Spleen (tissue), 11 donors: ENCODE data around the gene UBQLN4. TPM values are rescaled to one million over a fixed set of nuclear protein-coding genes. Genes with fewer than 3 reads are reported as not detected.

Experiments
- DNase-seq: peaks from one replicate; pipeline ENCODE4 v3.0.0-alpha.2; 2020
- H3K27ac ChIP-seq, 8 donors: fragments of 200-600 bp; sonication (generic) in 7 of 8; 1 replicate in 4 of 8; 2 replicates in 4 of 8; pipeline versions ENCODE4 v1.5.0 to v1.8.0; 2016 to 2021; ENCODE audit warnings: inconsistent platforms in 4 of 8, mild to moderate bottlenecking in 4 of 8, moderate library complexity in 1 of 8
- H3K27me3 ChIP-seq, 7 donors: fragments of 200-600 bp; sonication (generic) in 6 of 7; replicated peaks in 1 of 7; 1 replicate in 4 of 7; 2 replicates in 3 of 7; pipeline versions ENCODE4 v1.5.0 to v1.8.0; 2016 to 2021; ENCODE audit warnings: inconsistent platforms in 3 of 7, mild to moderate bottlenecking in 1 of 7
- H3K36me3 ChIP-seq, 6 donors: fragments of 200-600 bp; sonication (generic) in 5 of 6; 1 replicate in 4 of 6; 2 replicates in 2 of 6; pipeline versions ENCODE4 v1.5.0 to v1.8.0; 2016 to 2021; ENCODE audit warnings: inconsistent platforms in 2 of 6
- H3K4me1 ChIP-seq, 6 donors: fragments of 200-600 bp; sonication (generic) in 5 of 6; 1 replicate in 3 of 6; 2 replicates in 3 of 6; pipeline versions ENCODE4 v1.5.0 to v1.8.0; 2016 to 2021; ENCODE audit warnings: inconsistent platforms in 3 of 6
- H3K4me3 ChIP-seq, 8 donors: fragments of 200-600 bp; sonication (generic) in 7 of 8; 1 replicate in 4 of 8; 2 replicates in 4 of 8; pipeline versions ENCODE4 v1.5.0 to v1.8.0; 2016 to 2021; ENCODE audit warnings: inconsistent platforms in 4 of 8, mild to moderate bottlenecking in 4 of 8, moderate library complexity in 2 of 8
- H3K9me3 ChIP-seq, 8 donors: fragments of 200-600 bp; sonication (generic) in 7 of 8; 1 replicate in 4 of 8; 2 replicates in 4 of 8; pipeline versions ENCODE4 v1.5.0 to v1.8.0; 2016 to 2021; ENCODE audit warnings: inconsistent platforms in 4 of 8
- CTCF ChIP-seq, 11 experiments: fragments of 200-600 bp in 7 of 11; fragments of 450-650 bp in 4 of 11; sonication (generic) in 4 of 11; IDR thresholded peaks in 8 of 11; conservative IDR thresholded peaks in 3 of 11; 1 replicate in 7 of 11; 2 replicates in 4 of 11; pipeline versions ENCODE4 v1.4.0 to v1.8.0; 2016 to 2021; ENCODE audit warnings: antibody characterized with exemption in 11 of 11, inconsistent platforms in 4 of 11, mild to moderate bottlenecking in 1 of 11
- POLR2A ChIP-seq, 3 donors: fragments of 450-650 bp; IDR thresholded peaks; one replicate each; pipeline ENCODE4 v1.5.1; 2017; ENCODE audit warnings: antibody characterized with exemption in 3 of 3, mild to moderate bottlenecking in 1 of 3
- POLR2AphosphoS5 ChIP-seq, 3 donors: sonication (generic); formaldehyde crosslinking; IDR thresholded peaks; one replicate each; pipeline ENCODE4 v1.5.1; 2017; ENCODE audit warnings: antibody characterized with exemption in 3 of 3
- WGBS, 5 donors: extraction: QIAGEN DNeasy Blood & Tissue Kit in 3 of 5; methylation state at CpG; one replicate each; pipeline versions ENCODE4 v1.1.5 to v1.1.7; 2013 to 2018; 5-methylcytosine and 5-hydroxymethylcytosine counted together
- intact Hi-C: fragments of 100-400 bp; cut with DNase I; formaldehyde crosslinking; loops from one replicate; pipeline ENCODE4 v1.15.0; 2023; ENCODE audit warnings: low total_unique reads
- polyA plus RNA-seq, 3 donors: library from polyadenylated mRNA; stranded (reverse); fragments of 200-250 nt; gene quantifications; one replicate each; pipeline ENCODE4 v1.2.1, GENCODE V29; 2013
- total RNA-seq, 7 donors: library from RNA; depleted of rRNA in 3 of 7; stranded (reverse); fragments of >200 nt in 3 of 7; fragmentation: NEBNext Ultra II Directional in 4 of 7; extraction: Animal tissue kit (Norgen Biotek cat#: 25700) in 4 of 7; gene quantifications; one replicate each; pipeline versions ENCODE4 v1.1.0 to v1.2.1, GENCODE V29; 2016 to 2021
- donor health status: healthy with polysubstance abuse.
- donor health status: DM: no; HTN: no; CAD: no; lungs with moderate emphysema.
- donor health status: DM: no; HTN: no; CAD: no.
- donor health status: Bipolar disorder and iron deficiency.
- donor health status: healthy.
- donor health status: DM: no; HTN: no; CAD: no.
- donor health status: DM: yes; HTN: yes; CAD: no.

The UBQLN4 gene
- total and polyA plus RNA-seq, 10 donors, result 11.2 to 26.4 (median 19.5) TPM

- Histone ChIP-seq H3K9me3 (no peaks in the 10 kb centered on the region), H3K4me3 (peak within 1 kb of the TSS; percentile 58 to 96 (median 84)), H3K36me3 (peaks cover 0 to 43% (median 40%) of the 10 kb centered on the region in 6 donors), H3K27me3 (no peaks in the 10 kb centered on the region), H3K4me1 (peaks cover 2 to 47% (median 31%) of the 10 kb centered on the region in 6 donors), H3K27ac (peak within 1 kb of the TSS; percentile 84 to 97 (median 92))
- peak; percentile 93 for DNase-seq
- intact Hi-C loops, result no loop called here
- TF ChIP-seq POLR2AphosphoS5 (IDR thresholded peaks at IDR 0.05) (peak; percentile 85 to 95 (median 88)), POLR2A (IDR thresholded peaks at IDR 0.05) (no peak), CTCF (IDR thresholded peaks at IDR 0.05 in 8 of 11, conservative IDR thresholded peaks at IDR 0.05 in 3 of 11) (peak in 1 of 11 experiments; percentile 18)
- 0 to 1% (median 0%) methylated on average over 42 to 45 of the region's 45 CpGs for WGBS, 5 donors
Measured at GRCh38 chr1:156020293-156021092, 33.1 kb downstream of the UBQLN4 start, which contains the start of gene SSR2. Gene SSR2, minus strand, starts transcription at chr1:156020951. Its CDS starts 784 bp downstream, at chr1:156020167.

- WGBS, 5 donors, result 52 to 78% (median 64%) methylated on average over 8 of the region's 8 CpGs
- peaks cover 2 to 47% (median 31%) of the 10 kb centered on the region in 6 donors for H3K4me1 ChIP-seq
- TF ChIP-seq POLR2A (IDR thresholded peaks at IDR 0.05), result no peak
- no peak for TF ChIP-seq POLR2AphosphoS5 (IDR thresholded peaks at IDR 0.05)
- no peak for TF ChIP-seq CTCF (IDR thresholded peaks at IDR 0.05 in 8 of 11, conservative IDR thresholded peaks at IDR 0.05 in 3 of 11)
- H3K27me3 ChIP-seq, result no peaks in the 10 kb centered on the region
- H3K36me3 ChIP-seq, result peaks cover 0 to 48% (median 43%) of the 10 kb centered on the region in 6 donors
- H3K9me3 ChIP-seq, result no peaks in the 10 kb centered on the region
- no peak for DNase-seq
- intact Hi-C loops, result no loop called here
- peak overlapping the region; percentile 58 to 96 (median 84) for H3K4me3 ChIP-seq
- peak overlapping the region in 7 of 8 donors; percentile 84 to 97 (median 92) for H3K27ac ChIP-seq
Measured at GRCh38 chr1:156019946-156020292, 33.7 kb downstream of the UBQLN4 start.

- TF ChIP-seq CTCF (IDR thresholded peaks at IDR 0.05 in 8 of 11, conservative IDR thresholded peaks at IDR 0.05 in 3 of 11) (no peak), POLR2A (IDR thresholded peaks at IDR 0.05) (no peak), POLR2AphosphoS5 (IDR thresholded peaks at IDR 0.05) (no peak)
- Histone ChIP-seq H3K4me3 (no peak overlapping the region), H3K27me3 (no peaks in the 10 kb centered on the region), H3K9me3 (no peaks in the 10 kb centered on the region), H3K36me3 (peaks cover 4 to 99% (median 94%) of the 10 kb centered on the region in 6 donors), H3K27ac (no peak overlapping the region), H3K4me1 (peaks cover under 1 to 54% (median 22%) of the 10 kb centered on the region in 6 donors)
- DNase-seq, result no peak
- 91 to 97% (median 95%) methylated on average over 7 of the region's 7 CpGs for WGBS, 5 donors
- intact Hi-C loops, result no loop called here
Measured at GRCh38 chr1:156014829-156015228, 38.8 kb downstream of the UBQLN4 start.
